ENCODE data around the gene TLE7.

The TLE7 gene

DNA sequence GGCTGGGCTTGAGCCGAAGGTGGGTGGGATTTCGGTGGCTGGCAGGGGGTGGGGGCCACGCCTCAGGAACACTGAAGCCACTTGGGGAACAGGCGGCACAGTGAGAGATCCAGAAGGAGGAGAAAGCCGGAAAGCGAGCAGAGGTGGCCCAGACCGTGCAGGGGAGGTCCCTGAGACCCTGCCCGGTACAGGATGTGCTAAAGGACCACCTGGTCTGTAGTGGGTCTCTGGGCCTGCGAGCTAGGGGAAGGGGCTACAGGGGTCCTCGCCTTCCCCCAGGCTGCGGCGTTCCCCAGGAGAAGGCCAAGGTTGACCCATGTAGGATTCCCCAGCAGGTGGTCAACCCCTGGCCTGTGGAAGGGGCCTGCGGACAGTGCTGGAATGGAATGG is at the start of gene TLE7:
Gene TLE7, minus strand, starts transcription at position 4 of the 390 bp plus-strand sequence. CDS start 8,730 bp downstream, outside the sequence.
- H3K4me3 ChIP-seq (ENCODE audit: low read depth, low read length) = no peak within 1 kb of the TSS
- no peak for DNase-seq (ENCODE audit: low read depth, low spot score)
- in situ Hi-C loops (cut with HindIII; ENCODE audit: low sequenced_read_pairs) = no loop called here
- TF ChIP-seq, protein P1, sequence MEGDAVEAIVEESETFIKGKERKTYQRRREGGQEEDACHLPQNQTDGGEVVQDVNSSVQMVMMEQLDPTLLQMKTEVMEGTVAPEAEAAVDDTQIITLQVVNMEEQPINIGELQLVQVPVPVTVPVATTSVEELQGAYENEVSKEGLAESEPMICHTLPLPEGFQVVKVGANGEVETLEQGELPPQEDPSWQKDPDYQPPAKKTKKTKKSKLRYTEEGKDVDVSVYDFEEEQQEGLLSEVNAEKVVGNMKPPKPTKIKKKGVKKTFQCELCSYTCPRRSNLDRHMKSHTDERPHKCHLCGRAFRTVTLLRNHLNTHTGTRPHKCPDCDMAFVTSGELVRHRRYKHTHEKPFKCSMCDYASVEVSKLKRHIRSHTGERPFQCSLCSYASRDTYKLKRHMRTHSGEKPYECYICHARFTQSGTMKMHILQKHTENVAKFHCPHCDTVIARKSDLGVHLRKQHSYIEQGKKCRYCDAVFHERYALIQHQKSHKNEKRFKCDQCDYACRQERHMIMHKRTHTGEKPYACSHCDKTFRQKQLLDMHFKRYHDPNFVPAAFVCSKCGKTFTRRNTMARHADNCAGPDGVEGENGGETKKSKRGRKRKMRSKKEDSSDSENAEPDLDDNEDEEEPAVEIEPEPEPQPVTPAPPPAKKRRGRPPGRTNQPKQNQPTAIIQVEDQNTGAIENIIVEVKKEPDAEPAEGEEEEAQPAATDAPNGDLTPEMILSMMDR (IDR thresholded peaks at IDR 0.05; ENCODE audit: low read depth, low read length) = no peak

DNA sequence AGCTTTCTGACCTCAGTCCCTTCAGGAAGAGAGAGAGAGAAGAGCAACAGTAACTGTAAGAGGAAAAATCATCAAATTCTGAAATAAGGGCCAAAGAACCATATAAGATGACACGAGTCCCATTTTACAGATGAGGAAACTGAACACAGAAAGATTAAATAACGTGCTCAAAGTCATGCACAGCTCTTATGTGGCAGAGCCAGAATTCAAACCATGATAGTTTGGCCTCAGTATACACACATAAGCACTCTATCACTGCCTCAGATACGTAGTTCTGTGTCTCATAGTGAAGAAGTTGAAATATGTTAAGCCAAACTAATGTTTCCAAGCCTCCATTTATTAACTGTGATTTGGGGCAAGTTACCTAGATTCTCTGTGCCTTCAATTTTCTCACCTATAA is 49.2 kb upstream of the TLE7 start:
- H3K4me3 ChIP-seq (ENCODE audit: low read depth, low read length) = no peak overlapping the region
- in situ Hi-C loops (cut with HindIII; ENCODE audit: low sequenced_read_pairs) = no loop called here
- TF ChIP-seq, protein P1 (IDR thresholded peaks at IDR 0.05; ENCODE audit: low read depth, low read length) = no peak
- no peak for DNase-seq (ENCODE audit: low read depth, low spot score)

DNA sequence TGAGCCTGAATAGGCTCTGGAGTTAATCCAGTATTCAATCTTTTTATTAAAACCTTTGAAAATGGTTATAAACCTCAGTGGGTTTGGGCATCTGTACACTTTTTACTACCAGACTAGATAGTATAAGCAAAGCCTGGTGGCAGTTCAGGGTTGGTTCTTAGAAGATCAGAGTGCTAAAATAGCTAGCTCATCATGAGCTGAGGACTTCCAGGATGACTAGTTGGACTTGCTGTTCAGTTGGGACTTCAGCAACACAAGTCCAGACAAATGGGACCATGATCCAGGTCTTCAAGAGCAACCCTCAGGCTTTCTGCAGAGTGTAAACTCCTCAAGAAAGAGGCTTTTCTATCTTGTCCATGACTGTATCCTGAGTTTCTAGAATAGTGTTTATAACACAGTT is 48.5 kb upstream of the TLE7 start:
- DNase-seq (ENCODE audit: low read depth, low spot score) = no peak
- TF ChIP-seq, protein P1 (IDR thresholded peaks at IDR 0.05; ENCODE audit: low read depth, low read length) = no peak
- H3K4me3 ChIP-seq (ENCODE audit: low read depth, low read length) = no peak overlapping the region
- in situ Hi-C loops (cut with HindIII; ENCODE audit: low sequenced_read_pairs) = no loop called here

DNA sequence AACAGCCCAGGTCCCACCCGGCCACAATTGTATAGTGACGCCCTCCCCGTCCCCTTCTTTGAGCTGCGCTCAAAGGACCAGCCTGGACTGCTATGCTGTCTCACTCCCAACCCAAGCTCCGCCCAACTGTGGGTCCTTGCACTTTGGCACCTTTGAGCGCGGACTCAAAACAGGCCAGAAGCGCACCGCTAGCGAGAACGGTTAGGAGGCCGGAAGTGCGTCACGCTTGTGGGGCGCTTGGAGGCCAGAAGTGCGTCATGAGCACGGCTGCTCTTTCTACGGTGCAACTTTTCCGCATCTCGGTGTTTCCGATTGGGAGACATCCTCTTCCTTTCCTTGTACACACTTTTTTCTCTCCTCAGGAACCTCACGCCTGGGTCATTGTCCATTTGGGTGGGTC is 47.3 kb upstream of the TLE7 start, which contains the start of gene ZNF19:
Gene ZNF19, minus strand, starts transcription at position 203 of the 400 bp plus-strand sequence. CDS start 7,210 bp downstream, outside the sequence.
- no peak for DNase-seq (ENCODE audit: low read depth, low spot score)
- no peak within 1 kb of the TSS for H3K4me3 ChIP-seq (ENCODE audit: low read depth, low read length)
- in situ Hi-C loops (cut with HindIII; ENCODE audit: low sequenced_read_pairs) = no loop called here
- TF ChIP-seq, protein P1 (IDR thresholded peaks at IDR 0.05; ENCODE audit: low read depth, low read length) = no peak

DNA sequence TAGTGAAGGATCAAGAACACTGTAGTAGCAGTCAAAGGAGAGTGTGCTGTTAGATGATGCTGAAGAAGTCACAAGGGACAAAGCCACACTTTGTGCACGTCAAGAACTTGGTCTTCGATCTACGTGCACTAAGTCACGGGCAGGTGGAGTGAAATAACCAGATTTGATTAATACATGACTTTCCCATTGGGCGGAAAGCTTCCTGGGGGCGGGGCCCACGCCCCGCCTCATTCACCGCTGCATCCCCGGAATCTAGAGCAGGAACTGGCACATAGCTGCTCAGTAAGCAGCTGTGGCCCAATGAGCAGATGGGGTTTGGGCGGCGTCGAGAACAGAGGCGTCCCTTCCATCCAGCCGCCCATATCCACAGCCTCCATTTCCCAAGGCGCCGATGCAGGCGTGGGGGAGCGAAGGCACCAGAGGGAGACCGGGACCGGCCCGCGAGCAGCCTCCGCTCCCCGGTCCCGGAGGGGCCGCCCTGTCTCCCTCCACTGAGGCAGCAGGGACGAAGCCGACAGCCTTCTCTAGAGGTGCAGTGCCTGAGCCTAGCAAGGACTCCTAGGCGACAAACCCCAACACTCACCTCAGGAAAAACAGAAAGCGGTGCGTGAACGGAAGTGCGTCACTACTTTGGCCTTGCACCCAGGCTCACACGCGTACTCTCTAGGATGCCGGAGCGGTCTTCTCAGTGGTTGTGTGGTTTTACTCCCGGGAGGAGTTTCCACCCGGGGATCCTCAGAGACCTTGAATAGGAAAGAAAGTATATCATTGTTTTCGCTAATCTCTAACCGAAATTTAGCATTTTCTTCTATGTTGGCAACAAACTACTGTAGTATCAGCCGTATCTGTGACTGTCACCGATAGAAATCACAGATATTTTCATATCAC is 42.4 kb upstream of the TLE7 start:
- in situ Hi-C loops (cut with HindIII; ENCODE audit: low sequenced_read_pairs) = no loop called here
- TF ChIP-seq, protein P1 (IDR thresholded peaks at IDR 0.05; ENCODE audit: low read depth, low read length) = no peak
- peak overlapping the region; percentile 89 for H3K4me3 ChIP-seq (ENCODE audit: low read depth, low read length)
- peak; percentile 95 for DNase-seq (ENCODE audit: low read depth, low spot score)

DNA sequence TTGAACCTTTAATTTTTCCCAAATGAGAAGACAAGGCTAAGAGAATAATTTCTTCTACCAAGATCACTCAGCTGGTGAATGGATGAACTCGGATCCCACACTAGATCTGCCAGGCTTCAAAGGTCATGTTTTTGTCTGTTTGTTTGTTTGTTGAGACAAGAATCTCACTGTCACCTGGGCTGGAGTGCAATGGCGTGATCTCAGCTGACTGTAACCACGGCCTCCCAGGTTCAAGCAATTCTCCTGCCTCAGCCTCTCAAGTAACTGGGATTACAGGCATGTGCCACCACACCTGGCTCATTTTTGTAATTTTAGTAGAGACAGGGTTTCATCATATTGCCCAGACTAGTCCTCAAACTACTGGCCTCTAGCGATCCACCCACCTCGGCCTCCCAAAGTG is 40.7 kb upstream of the TLE7 start:
- TF ChIP-seq, protein P1 (IDR thresholded peaks at IDR 0.05; ENCODE audit: low read depth, low read length) = no peak
- in situ Hi-C loops (cut with HindIII; ENCODE audit: low sequenced_read_pairs) = no loop called here
- no peak for DNase-seq (ENCODE audit: low read depth, low spot score)
- no peak overlapping the region for H3K4me3 ChIP-seq (ENCODE audit: low read depth, low read length)
